ENCODE measurements around the gene BZW2. TPM values are rescaled to one million over a fixed set of nuclear protein-coding genes. Genes with fewer than 3 reads are reported as not detected.

Gene BZW2
- total RNA-seq, 1 donor from 2014 or later, result 28.0 TPM

DNA sequence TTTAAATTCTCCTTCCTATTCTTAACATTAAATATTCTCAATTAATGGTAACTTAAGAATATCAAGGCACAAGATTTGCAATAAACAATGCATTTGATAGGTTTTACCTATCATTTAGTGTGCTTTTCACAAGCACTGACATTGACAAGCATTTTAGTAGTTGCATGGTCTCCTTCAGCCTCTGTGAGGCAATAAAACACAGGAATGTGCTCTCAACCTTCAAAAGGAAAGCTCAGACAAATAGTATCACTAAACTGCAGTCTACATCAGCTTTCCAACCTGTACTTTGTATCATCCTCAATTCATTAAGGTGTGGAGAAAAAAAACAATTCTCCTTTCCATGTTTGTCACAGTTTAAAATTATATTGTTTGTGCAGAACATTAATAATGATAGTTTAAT lies 56.5 kb downstream of the BZW2 start:
- intact Hi-C loops (cut with DNase I), result no loop called here
- Histone ChIP-seq H3K27me3 (no peaks in the 10 kb centered on the region), H3K27ac (no peak overlapping the region), H3K4me1 (no peaks in the 10 kb centered on the region), H3K36me3 (peaks cover 47% of the 10 kb centered on the region), H3K9me3 (no peaks in the 10 kb centered on the region), H3K4me3 (no peak overlapping the region)
- DNase-seq (no peak), ATAC-seq (no peak)
- TF ChIP-seq, protein P1, sequence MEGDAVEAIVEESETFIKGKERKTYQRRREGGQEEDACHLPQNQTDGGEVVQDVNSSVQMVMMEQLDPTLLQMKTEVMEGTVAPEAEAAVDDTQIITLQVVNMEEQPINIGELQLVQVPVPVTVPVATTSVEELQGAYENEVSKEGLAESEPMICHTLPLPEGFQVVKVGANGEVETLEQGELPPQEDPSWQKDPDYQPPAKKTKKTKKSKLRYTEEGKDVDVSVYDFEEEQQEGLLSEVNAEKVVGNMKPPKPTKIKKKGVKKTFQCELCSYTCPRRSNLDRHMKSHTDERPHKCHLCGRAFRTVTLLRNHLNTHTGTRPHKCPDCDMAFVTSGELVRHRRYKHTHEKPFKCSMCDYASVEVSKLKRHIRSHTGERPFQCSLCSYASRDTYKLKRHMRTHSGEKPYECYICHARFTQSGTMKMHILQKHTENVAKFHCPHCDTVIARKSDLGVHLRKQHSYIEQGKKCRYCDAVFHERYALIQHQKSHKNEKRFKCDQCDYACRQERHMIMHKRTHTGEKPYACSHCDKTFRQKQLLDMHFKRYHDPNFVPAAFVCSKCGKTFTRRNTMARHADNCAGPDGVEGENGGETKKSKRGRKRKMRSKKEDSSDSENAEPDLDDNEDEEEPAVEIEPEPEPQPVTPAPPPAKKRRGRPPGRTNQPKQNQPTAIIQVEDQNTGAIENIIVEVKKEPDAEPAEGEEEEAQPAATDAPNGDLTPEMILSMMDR (IDR thresholded peaks at IDR 0.05), result no peak

DNA sequence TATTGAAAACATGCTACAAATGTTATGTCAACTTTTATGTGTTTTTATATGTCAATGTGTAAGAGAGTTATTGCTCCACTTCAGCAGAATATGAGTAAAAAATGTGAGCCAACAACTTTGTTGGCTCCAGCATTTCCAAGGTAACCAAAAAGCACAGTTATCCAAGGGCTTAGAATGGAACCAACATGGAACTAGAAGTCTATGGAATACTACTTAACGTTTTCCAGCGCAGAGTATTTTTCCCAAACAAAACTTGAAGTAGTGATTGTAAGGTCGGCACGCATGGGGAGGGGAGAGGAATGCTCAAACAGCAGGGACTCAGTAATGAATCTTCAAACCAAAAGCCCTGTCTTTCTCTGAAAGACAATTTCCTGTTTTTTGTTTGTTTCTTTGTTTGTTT lies 62.5 kb downstream of the BZW2 start:
- Histone ChIP-seq H3K4me1 (no peaks in the 10 kb centered on the region), H3K9me3 (no peaks in the 10 kb centered on the region), H3K4me3 (no peak overlapping the region), H3K27ac (no peak overlapping the region), H3K36me3 (peaks cover 17% of the 10 kb centered on the region), H3K27me3 (no peaks in the 10 kb centered on the region)
- no peak for ATAC-seq
- TF ChIP-seq, protein P1 (IDR thresholded peaks at IDR 0.05), result no peak
- no peak for DNase-seq
- intact Hi-C loops (cut with DNase I), result no loop called here

DNA sequence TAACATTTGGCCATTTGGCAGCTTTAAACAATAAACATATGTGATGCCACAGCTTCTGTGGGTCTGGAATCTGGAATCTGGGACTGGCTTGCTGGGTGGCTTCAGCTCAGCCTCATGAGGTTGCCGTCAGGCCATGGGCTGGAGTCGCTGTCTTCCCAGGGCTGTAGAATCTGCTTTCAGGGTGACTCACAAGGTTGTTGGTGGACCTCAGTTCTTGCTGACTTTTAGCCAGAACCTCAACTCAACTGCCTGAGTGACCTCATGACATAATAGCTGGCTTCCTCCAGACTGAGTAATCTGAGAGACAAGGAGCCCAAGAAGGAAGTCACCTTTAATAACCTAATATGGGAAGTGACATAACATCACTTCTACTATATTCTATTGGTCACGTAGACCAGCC lies 63.0 kb downstream of the BZW2 start:
- Histone ChIP-seq H3K36me3 (peaks cover 17% of the 10 kb centered on the region), H3K27ac (no peak overlapping the region), H3K27me3 (no peaks in the 10 kb centered on the region), H3K4me3 (no peak overlapping the region), H3K9me3 (no peaks in the 10 kb centered on the region), H3K4me1 (no peaks in the 10 kb centered on the region)
- TF ChIP-seq, protein P1 (IDR thresholded peaks at IDR 0.05), result no peak
- ATAC-seq (no peak), DNase-seq (no peak)
- intact Hi-C loops (cut with DNase I), result no loop called here

DNA sequence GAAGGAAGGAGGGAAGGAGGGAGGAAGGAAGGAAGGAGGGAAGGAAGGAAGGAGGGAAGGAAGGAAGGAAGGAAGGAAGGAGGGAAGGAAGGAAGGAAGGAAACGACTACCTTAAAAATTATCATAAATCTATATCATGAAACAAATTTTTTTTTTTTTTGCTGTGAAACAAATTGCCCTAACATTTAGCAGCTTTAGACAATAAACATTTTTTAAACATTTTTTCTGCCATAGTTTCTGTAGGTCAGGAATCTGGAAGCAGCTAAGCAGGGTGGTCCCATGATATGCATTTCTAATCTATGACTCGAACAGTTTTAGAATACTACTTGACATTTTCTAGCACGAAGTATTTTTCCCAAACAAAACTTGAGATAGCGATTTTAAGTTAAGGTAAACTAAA lies 64.7 kb downstream of the BZW2 start:
- intact Hi-C loops (cut with DNase I), result no loop called here
- Histone ChIP-seq H3K36me3 (peaks cover 6% of the 10 kb centered on the region), H3K9me3 (no peaks in the 10 kb centered on the region), H3K27me3 (no peaks in the 10 kb centered on the region), H3K4me1 (no peaks in the 10 kb centered on the region), H3K27ac (no peak overlapping the region), H3K4me3 (no peak overlapping the region)
- ATAC-seq (no peak), DNase-seq (no peak)
- TF ChIP-seq, protein P1 (IDR thresholded peaks at IDR 0.05), result no peak

DNA sequence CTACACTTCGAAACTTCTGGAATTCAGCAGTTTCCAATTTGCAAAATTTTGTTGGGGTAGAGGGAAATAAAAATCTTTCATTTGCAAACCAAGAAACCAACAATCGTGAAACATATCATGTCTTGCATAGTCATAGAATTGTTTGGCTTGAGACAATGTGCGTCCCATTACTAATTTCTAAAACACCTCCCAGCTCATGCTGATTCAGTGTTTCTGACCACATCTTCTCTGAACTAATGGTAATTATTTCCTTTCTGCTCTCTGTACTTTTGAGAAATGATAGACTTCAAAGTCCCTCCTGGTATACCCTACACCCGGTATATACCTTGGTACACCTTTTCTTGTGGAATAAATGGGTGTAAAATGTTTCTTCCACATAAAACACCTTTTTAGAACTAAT lies 65.7 kb downstream of the BZW2 start:
- Histone ChIP-seq H3K9me3 (no peaks in the 10 kb centered on the region), H3K27me3 (no peaks in the 10 kb centered on the region), H3K36me3 (no peaks in the 10 kb centered on the region), H3K4me1 (no peaks in the 10 kb centered on the region), H3K27ac (no peak overlapping the region), H3K4me3 (no peak overlapping the region)
- intact Hi-C loops (cut with DNase I), result no loop called here
- ATAC-seq (no peak), DNase-seq (no peak)
- TF ChIP-seq, protein P1 (IDR thresholded peaks at IDR 0.05), result no peak

DNA sequence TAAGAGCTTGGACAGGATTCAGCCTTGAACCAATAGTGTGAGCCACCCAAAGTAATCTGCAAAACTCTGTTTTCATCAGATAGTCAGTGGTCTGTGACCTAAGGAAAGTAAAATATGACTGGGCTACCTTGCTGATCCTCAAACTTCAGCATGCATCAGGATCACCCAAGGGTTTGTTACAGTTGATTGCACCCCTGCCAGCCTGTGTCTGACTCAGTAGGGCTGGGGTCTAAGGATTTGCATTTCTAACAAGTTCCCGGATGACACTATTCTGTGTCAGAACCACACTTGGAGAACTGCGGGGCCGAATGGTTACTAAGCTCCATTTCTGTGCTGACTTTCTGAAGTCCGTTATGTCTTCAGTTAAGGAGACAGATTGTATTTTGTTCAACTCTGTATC lies 66.9 kb downstream of the BZW2 start:
- Histone ChIP-seq H3K27me3 (no peaks in the 10 kb centered on the region), H3K4me1 (no peaks in the 10 kb centered on the region), H3K4me3 (no peak overlapping the region), H3K36me3 (no peaks in the 10 kb centered on the region), H3K27ac (no peak overlapping the region), H3K9me3 (no peaks in the 10 kb centered on the region)
- ATAC-seq (no peak), DNase-seq (no peak)
- intact Hi-C loops (cut with DNase I), result no loop called here
- TF ChIP-seq, protein P1 (IDR thresholded peaks at IDR 0.05), result no peak
